VCaP (cell line): Measurements from ENCODE around the gene RNF31.

Experiments used
- H3K27ac ChIP-seq: fragments of 450-650 bp; 2 replicates; pipeline ENCODE4 v1.5.1; 2017
- TF ChIP-seq, protein P1 (sequence below): fragments of 450-650 bp; conservative IDR thresholded peaks from 2 replicates; pipeline ENCODE4 v1.5.1; 2017; ENCODE audit warnings: mild to moderate bottlenecking, moderate library complexity

Gene RNF31

DNA sequence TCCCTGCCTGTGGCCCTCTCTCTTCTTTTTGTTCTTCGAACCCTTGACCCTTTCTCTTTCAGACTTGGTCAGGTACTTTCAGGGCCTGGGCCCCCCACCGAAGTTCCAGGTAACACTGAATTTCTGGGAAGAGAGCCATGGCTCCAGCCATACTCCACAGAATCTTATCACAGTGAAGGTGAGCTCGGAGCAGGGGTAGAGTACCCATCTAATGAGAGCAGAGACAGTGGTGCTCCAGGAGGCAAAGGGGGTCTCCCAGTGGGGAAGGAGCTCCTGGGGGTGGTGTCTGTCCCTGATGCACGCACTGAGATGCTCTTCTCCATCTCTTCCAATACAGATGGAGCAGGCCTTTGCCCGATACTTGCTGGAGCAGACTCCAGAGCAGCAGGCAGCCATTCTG, 18.5 kb downstream of the RNF31 start:
- TF ChIP-seq, protein P1, sequence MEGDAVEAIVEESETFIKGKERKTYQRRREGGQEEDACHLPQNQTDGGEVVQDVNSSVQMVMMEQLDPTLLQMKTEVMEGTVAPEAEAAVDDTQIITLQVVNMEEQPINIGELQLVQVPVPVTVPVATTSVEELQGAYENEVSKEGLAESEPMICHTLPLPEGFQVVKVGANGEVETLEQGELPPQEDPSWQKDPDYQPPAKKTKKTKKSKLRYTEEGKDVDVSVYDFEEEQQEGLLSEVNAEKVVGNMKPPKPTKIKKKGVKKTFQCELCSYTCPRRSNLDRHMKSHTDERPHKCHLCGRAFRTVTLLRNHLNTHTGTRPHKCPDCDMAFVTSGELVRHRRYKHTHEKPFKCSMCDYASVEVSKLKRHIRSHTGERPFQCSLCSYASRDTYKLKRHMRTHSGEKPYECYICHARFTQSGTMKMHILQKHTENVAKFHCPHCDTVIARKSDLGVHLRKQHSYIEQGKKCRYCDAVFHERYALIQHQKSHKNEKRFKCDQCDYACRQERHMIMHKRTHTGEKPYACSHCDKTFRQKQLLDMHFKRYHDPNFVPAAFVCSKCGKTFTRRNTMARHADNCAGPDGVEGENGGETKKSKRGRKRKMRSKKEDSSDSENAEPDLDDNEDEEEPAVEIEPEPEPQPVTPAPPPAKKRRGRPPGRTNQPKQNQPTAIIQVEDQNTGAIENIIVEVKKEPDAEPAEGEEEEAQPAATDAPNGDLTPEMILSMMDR, result no peak
- H3K27ac ChIP-seq, result no peak overlapping the region

DNA sequence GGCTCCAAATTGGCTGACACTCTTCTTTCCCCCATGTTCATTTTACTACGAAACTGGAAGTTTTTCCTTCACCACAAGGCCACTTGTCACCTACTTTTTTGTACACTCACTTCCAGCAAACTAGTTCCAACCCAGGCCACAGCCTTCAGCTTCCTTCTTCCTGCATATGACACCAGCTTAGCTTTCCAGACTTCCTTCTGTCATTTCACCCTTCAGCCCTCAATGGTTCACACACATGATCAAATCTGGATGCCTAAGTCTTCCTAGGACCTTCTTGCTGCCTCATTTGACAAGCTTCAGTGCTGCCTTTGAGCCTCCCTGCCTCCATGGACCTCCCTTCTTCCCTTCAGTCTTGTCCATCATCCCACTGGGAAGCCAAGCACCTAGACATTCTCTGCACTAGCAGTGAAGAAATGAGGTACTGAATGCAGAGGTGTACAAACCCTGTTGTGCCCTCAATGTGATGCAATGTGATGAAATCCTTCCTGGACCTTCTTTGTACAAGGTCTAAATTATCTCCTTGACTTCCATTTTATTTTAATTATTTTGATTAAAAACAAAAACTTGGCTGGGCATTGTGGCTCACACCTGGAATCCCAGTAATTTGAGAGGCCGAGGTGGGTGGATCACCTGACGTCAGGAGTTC, 20.3 kb downstream of the RNF31 start:
- TF ChIP-seq, protein P1, result no peak

DNA sequence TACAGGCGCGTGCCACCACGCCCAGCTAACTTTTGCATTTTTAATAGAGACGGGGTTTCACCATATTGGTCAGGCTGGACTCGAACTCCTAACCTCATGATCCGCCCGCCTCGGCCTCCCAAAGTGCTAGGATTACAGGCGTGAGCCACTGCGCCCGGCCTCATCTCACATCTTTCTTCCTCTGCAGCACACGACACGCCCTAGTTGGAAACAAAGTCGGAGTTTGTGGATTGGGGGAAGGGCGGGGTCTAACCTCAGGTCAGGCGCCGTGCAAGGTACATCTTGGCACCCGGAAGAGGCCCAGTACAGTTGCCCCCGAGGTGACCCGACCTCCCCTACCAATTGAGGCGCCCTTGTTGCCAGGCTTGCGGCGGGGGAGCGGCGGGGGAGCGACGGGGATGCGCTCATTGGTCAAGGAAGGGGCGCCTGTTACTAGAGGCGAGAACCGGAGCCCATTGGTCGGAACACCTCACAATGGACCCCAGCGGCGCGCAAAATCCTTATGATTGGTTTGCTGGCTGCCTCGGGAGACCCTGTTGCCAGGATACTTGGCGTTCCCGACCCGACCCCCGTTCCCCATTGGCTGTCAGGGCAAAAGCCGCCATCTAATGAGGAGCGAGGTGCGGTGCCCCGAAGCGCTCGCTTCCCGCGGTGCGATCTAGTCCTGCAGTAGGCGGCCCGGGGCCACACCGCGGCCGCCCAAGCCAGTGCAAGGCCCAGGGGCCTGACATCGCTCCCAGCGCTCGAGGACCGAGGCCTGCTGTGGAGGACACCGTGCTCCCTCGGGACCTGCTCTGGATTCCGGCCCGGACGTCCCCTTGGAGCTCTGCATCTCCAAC, 24.3 kb downstream of the RNF31 start, which contains the start of gene REC8:
REC8 (plus strand) TSS at position 659 of the 839 bp plus-strand sequence. CDS start 473 bp downstream, outside the sequence.
- no peak within 1 kb of the TSS for H3K27ac ChIP-seq
- TF ChIP-seq, protein P1, result no peak

More for the DNA sequence above, 20.3 kb downstream of the RNF31 start:
- H3K27ac ChIP-seq, result no peak overlapping the region

DNA sequence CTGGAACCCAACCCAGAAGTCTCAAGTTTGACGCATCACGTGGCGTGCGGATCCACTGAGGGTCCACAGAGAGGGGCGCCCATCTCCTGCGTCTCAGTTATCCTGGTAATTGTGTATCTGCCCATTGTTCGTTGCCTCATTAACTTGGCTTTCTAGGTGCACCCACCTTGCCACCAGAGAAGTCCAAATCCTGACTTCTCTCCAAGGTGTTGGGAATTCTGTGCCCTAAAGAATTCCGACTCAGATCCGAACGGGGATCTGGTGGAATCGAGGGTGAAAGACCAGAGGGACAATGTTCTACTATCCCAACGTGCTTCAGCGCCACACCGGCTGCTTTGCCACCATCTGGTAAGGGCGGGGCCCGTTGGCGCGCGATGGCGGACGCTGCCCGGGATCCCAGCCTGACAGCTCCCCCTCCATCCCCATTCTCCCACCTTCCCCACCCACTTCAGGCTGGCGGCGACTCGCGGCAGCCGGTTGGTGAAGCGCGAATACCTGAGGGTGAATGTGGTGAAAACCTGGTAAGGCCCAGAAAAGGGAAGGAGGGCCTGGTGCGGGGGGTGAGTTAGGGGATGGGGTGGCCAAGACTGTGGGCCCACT, 25.1 kb downstream of the RNF31 start:
- TF ChIP-seq, protein P1, result no peak
- H3K27ac ChIP-seq, result no peak overlapping the region

DNA sequence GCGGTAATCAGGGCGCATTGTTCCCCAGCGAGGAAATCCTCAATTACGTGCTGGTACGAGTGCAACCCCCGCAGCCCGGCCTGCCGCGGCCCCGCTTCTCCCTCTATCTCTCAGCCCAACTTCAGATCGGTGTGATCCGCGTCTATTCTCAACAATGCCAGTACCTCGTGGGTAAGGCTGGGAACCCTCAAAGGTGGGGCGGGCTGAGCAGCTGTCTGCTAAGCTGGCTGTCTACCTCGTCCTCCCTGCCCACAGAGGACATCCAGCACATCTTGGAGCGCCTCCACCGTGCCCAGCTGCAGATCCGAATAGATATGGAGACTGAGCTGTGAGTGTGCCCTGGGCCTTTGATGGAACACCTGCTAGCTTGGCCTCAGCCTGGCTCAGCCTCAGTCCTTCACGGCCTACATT, 25.6 kb downstream of the RNF31 start:
- TF ChIP-seq, protein P1, result no peak

DNA sequence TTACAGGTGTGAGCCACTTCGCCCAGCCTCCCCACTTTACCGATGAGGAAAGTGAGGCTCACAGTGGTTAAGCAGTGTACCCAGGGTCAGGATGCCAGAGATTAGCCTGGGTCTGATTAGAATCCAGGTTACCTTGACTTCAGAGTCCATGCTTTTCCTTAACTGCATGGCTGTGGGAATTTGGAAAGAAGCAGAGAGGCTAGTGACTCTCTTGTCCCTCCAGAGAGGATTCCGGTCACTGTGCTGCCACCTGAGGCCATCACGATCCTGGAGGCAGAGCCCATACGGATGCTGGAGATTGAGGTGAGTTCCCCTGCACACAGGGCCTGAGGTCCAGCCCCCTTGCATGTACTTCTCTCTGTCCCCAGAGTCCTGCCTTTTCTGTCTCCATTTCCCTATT, 29.3 kb downstream of the RNF31 start:
- no peak overlapping the region for H3K27ac ChIP-seq

More for the DNA sequence above, 25.6 kb downstream of the RNF31 start:
- H3K27ac ChIP-seq, result no peak overlapping the region

More for the DNA sequence above, 29.3 kb downstream of the RNF31 start:
- TF ChIP-seq, protein P1, result no peak
